HEK293T (cell line): ENCODE results near the gene ATF3.

Experiments used
- ARNT ChIP-seq: fragments of 450-650 bp; IDR thresholded peaks from 2 replicates; pipeline ENCODE4 v1.6.1; 2017; ENCODE audit warnings: mild to moderate bottlenecking
- BHLHE40 ChIP-seq: fragments of 450-650 bp; IDR thresholded peaks from 2 replicates; pipeline ENCODE4 v1.6.1; 2016; ENCODE audit warnings: mild to moderate bottlenecking, moderate library complexity, borderline replicate concordance
- ELF4 ChIP-seq: fragments of 450-650 bp; IDR thresholded peaks from 2 replicates; pipeline ENCODE4 v1.6.1; 2017; ENCODE audit warnings: antibody characterized with exemption
- FOXK2 ChIP-seq: fragments of 450-650 bp; IDR thresholded peaks from 2 replicates; pipeline ENCODE4 v1.6.1; 2016; ENCODE audit warnings: mild to moderate bottlenecking
- L3MBTL2 ChIP-seq: fragments of 450-650 bp; conservative IDR thresholded peaks from 2 replicates; pipeline ENCODE4 v1.6.1; 2016; ENCODE audit warnings: mild to moderate bottlenecking
- SP1 ChIP-seq: fragments of 450-650 bp; IDR thresholded peaks from 2 replicates; pipeline ENCODE4 v1.6.1; 2017
- SUZ12 ChIP-seq: fragments of 450-650 bp; IDR thresholded peaks from 2 replicates; pipeline ENCODE4 v1.6.1; 2016; ENCODE audit warnings: mild to moderate bottlenecking
- TARDBP ChIP-seq: fragments of 450-650 bp; IDR thresholded peaks from 2 replicates; pipeline ENCODE4 v1.6.1; 2016

GRCh38 chr1:212669102-212669501, 60.5 kb downstream of the ATF3 start:
- TF ChIP-seq L3MBTL2: no peak
- no peak for TF ChIP-seq SP1
- TF ChIP-seq BHLHE40: no peak
- TF ChIP-seq ELF4: no peak
- TF ChIP-seq FOXK2: no peak
- no peak for TF ChIP-seq TARDBP
- no peak for TF ChIP-seq SUZ12
- TF ChIP-seq ARNT: no peak
